HG03558 (cell line): ENCODE measurements around the gene TAS1R3.
A peak's percentile ranks its signal among the peaks of the same experiment; 100 is the strongest.
"Not testable (repeated sequence)": the region's sequence is repeated elsewhere in the genome, so short reads cannot be mapped to it uniquely, and the experiment has no call there.

Experiments used
- ATAC-seq: cut with Tn5 transposase; IDR thresholded peaks from one replicate; pipeline ENCODE4 v1.9.1; 2021; ENCODE audit warnings: moderate number of reproducible peaks; ENCODE audit not compliant: unreplicated experiment; ENCODE audit errors: extremely low read depth

TAS1R3 gene

DNA sequence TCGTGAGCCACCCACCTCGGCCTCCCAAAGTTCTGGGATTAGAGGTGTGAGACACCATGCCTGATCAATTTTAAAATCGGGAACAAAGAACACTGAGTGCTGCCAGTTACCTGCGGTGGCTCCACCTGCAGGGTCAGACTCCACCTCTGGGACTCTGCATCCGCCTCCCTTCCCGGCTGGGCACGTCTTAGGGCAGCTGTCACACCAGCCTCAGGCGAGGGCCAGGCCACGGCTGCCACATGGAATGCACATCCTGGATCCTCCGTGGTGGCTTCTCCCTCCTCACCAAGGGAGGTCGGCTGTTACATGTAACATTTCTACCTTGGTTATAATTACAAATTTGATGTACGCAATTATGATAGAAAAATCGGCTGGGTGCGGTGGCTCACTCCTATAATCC is 33.2 kb downstream of the TAS1R3 start:
- no peak for ATAC-seq

DNA sequence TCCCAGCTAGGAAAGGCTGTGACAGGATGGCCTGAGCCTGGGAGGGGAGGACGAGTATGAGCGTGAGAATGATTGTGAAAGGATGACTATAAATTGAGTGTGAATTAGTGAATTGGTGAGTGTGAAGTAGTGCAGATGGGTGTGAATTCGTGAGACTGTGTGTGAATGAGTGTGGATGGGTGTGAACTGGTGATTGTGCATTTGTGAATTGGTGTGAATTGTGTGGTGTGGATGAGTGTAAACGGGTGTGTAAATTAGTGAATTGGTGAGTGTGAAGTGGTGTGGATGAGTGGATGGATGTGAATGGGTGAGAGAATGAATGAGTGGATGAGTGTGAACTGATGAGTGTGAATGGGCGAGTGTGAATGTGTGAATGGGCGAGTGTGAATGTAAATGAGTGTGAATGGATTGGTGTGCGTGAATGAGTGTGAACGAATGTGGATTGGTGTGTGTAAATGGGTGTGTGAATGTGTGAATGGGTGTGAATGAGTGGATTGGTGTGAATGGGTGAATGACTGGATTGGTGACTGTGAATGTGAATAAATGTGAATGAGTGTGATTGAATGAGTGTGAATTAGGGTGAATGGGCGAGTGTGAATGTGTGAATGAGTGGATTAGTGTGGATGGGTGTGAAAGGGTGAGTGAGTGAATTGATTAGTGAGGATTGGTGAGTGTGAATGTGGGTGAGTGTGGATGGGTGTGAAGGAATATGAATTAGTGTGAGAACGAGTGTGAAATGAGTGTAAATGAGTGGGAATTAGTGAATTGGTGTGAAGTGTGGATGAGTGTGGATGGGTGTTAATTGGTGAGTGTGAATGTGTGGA is 35.0 kb downstream of the TAS1R3 start:
- no peak for ATAC-seq

DNA sequence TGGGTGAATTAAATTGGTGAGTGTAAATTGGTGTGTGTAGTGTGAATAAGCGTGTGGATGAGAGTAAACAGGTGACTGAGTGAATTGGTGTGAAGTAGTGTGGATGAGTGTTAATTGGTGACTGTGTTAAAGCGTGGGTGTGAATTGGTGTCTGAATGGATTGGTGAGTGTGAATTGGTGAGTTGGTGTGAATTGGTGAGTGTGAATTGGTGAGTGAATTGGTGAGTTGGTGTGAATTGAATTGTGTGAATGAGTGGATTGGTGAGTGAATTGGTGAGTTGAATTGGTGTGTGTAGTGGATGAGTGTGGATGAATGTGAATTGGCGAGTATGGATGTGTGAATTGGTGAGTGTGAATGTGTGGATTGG is 35.6 kb downstream of the TAS1R3 start:
- ATAC-seq: no peak

DNA sequence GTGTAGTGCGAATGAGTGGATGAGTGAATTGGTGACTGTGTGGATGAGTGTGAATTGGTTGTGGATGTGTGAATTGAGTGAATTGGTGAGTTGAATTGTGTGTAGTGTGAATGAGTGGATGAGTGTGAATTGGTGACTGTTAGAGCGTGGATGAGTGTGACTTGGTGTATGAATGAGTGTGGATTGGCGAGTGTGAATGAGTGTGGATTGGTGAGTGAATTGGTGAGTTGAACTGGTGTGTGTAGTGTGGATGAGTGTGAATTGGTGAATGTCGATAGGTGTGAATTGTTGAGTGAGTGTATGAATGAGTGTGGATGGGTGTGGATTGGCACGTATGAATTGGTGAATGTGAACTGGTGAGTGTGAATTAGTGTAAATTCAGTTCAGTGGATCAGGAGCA is 36.2 kb downstream of the TAS1R3 start:
- ATAC-seq: no peak

DNA sequence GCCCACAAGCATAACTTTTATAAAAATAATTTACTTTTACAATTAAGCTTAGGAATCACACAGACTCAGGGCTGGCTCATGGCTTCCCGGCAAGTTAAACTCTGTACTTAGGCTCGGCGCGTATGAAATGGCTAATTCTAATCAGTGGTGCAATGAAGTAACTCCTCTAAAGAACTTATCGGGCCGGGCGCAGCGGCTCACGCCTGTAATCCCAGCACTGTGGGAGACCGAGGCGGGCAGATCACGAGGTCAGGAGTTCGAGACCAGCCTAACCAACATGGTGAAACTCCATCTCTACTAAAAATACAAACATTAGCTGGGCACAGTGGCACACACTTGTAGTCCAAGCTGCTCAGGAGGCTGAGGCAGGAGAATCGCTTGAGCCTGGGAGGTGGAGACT is 39.0 kb downstream of the TAS1R3 start:
- not testable (repeated sequence) for ATAC-seq

DNA sequence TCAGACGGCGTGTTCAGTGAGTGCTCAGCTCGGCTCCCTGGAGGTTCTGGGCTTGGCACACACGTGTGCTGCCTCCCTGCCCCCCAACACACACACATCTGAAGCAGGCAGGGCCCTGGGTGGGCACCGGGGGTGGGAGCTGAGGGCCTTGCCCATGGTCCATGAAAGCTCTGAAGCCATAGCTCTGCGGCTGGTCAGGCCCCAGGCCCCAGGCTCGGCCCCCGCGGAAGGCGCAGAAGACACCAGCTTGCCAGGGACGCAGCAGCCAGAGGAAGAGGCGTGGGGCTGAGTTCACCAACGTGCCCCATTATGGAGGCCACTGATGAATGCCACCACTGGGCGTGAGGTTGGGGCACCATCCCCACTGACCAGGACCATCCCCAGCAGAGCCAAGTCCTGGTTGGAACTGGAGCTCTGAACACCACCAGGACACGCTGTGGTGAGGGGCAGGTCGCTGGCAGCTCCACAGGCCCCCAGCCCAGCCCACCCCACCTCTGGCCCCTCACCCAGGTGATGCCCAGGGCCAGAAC is 39.8 kb downstream of the TAS1R3 start:
- no peak for ATAC-seq

DNA sequence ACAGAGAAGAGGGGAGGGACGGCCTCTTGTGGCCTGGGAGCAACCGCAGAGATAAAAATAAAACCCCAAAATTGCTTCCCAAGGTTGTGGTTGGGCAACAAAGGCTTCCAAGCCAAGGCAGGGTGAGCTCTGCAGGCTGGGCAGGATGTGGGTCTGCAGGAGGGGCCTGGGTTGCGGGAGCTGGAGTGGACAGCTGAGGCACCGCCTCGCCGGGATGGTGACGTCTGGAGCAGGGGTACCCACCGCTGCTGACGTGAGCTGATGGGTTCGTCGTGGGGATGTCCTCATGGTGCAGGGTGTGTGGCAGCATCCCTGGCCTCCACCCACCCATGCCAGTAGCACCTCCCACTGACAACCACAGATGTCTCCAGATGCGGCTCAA is 40.3 kb downstream of the TAS1R3 start:
- ATAC-seq: no peak

DNA sequence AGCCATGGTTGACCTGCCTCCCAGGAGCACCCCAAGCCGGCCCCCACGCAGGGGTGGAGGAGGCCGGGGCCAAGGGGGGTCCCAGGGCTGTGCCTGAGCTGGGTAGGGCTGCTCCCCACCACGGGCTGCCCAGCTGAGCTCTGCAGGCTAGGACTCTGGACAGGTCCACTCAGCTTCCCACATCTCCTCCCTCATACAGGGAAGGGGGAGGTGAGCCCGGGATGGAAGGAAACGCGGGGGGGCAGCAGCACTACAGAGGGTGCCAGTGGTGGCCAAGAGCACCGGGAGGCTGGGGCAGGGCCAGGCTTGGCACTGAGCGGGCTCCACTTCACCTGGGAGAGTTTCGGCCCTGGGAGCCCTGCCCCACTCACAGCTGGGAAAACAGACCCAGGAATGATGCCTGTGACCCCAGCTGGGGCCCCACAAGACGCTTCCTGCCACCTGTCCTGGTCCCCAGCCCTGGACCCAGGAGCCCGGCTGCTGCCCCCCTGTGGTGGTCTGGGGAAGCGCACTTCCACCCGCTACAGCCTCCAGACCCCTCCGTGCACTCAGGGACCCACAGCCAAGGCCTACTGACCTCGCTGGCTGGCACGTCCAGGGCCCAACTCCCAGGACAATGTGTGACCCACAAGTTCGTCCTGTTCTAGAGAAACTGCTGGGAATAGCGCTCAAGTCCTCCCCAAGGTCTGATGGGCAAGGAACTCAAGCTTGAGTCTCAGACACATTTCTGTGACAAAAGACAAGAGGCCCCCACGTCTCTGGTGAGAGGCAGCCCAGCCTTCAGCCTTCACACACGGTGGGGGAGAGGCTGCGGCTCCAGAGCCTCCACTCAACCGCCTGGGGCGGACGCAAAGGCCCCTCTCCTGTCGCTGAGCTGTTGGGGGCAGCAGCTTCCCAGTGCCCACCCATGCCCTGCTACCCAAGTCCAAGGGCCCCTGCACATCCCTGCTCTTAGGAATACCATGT is 40.9 kb downstream of the TAS1R3 start:
- ATAC-seq: no peak

DNA sequence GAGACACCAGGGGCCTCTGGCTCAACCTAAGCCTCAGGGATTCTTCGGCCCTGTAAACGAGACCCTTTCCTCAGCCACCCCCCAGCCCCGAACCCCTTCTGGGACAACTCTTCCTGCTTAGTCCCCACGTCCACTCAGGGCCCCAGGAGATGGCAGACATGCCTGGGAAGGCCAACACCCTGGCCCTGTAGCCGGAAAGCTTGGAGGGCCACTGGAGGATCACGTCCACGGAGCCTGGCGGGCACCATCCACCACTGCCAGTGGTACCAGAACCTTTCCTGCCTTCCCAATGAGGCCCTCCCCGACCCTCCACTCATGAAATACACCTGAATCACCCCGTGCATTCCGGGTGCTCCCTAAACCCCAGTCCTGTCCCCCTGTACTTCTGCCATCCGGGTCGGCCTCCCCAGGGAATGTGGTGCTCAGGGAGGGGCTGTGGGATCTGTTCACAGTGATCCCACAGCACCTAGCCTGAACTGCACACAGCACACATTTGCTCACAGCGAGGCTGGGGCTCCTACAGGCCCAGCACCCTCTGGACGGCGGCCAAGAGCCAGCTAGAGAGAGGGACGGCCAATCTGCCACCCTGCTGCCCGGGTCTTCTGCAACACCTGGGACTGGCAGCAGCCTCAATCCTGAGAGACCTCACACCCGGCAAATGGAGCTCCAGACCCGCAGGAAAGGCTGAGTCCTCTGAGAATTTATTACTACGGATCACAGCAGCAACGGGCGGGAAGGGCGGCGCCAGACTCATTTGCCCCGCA is 42.2 kb downstream of the TAS1R3 start:
- ATAC-seq: no peak

DNA sequence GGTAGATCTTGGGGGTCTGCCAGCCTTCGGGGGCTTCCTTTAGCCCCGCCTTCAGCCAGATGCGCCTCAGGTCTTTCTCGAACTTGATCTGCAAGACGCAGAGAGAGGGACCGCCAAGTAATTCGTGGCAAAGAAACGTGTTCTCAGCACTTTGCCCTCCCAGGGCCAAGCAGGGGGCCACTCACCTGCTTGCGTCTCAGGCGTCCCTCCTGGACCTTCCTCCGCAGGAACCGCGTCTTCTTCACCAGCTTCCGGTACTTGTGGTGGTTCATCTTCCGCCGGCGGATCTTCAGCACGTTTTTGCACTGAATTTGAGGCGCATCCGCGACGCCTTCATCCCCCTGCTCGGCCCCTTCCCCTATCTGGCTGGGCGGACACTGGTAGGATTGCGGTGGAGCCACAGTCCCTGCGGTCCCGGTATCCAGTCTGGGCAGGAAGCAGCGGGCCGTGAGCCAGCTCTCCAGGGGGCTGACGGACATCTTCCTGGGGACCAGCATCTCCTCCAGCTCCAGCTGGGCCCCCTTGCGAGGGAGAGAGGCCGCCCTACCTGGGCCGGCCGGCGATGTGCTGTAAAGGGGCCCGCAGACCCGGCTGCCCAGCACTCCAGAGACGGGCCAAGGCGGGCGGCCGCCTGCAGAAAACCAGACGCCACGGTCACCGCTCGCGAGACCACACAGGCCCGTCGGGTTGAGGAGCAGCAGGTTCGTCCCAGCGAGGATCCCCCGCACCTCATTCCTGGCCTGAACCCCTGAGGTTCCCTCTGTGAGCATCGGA is 42.9 kb downstream of the TAS1R3 start:
- ATAC-seq: no peak

DNA sequence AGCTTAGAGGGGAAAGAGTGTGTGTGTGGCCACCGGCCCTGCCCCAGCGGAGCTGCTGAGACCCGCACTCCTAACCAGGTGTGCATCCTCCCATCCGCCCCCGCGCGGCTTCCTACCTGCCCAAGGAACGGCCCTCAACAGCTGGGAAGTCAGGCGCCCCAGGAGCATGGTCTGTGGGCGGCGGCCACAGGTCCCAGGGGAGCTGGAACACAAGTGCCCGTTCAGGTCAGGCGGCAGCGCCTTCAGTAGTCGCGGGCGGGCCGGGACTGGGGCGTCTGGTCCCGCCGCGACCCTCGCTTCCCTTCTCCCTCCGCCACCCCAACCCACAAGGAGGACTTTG is 43.5 kb downstream of the TAS1R3 start:
- ATAC-seq: no peak

DNA sequence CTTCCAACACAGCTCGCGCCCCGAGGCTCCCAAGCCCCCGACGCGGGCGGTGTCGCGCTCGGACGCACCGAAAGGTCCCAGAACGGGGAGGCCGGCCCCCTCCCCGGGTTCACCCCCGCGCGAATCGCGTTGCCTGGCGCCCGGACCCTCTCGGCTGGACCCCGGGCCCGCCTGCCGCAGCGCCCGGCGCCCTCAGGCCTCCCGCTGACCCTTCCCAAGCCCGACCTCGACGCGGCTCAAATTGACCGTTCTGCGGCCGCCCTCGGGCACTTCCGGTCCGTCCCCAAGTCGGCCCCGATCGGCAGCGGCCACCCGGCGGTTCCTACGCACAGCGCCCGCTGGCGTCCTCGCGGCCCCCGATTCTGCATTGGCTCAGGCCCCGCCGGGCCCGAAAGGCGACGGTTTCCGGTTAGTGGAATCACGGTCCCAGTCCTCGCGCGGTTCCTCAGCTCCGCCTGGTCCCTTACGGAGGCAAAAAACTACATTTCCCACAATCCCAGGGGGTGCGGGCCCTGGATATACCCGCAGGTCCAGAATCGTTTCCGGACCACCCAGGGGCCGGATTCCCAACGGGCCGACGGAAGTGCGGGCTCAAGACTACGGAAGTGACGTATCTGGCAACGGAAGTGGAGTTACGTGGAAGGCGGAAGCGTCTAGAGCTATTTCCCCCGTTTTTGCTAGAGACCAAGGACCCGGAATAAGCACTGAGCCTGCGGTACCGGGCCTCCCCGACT is 44.0 kb downstream of the TAS1R3 start, which contains the start of gene AURKAIP1:
AURKAIP1 (minus strand) TSS at position 279 of the 734 bp plus-strand sequence. CDS start 451 bp downstream, outside the sequence.
- peak; percentile 82 for ATAC-seq

DNA sequence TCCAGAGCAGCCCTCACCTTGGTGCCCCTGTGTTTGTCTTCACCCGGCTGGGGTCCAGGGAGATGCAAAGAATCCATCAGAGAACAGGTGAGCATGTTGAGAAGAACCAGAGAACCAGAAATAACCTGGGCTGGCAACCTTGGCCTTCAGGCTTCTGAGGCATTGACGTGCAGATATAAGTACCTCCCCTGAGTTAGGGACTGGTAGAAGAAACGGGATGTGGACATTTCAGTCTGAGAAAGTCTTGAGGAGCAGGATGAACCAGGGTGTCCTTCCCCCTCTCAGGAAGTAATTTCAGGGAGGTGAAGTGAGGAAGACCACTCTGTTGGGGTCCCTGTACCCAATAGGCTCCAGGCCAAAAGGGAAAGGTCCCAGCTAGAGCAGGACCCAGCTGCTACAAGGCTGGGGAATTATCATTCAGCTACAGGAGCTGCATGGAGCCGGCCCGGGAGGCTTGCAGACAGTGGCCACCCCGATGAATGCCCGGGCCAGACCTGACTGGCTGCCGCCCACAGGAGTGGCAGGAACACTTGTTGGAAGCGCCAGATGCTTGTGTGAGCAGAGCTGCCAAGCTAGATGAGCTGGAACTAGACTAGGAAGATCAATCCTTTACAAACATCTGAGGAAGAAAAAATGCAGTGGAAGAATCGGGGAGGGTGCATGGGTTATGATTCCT is 45.6 kb downstream of the TAS1R3 start:
- ATAC-seq: no peak

DNA sequence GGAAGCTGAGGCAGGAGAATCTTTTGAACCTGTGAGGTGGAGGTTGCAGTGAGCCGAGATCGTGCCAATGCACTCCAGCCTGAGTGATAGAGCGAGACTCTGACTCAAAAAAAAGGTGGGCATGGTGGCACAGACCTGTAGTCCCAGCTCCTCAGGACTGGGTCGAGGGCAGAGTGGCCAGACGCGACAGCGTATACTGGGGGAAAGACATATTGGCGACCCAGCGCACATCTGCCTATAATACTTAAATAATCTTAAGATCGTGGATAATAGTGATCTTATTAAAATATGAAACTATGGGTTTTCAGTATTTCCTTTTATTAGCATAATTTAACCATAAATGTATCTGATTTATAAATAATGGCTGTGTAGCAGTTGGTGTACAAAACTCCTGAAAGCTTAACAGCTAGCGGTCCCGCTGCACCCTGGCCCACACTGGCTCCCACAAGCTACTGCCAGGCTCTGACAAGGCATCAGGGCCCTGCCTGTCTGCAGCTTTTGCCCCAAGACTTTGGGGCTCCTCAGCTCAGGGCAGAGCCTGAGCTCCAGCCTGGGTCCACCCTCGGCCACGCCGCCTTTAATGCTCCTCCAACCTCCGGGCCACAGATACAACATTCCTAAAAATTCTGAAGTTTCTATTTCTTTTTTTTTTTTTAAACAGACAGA is 46.6 kb downstream of the TAS1R3 start:
- ATAC-seq: no peak

DNA sequence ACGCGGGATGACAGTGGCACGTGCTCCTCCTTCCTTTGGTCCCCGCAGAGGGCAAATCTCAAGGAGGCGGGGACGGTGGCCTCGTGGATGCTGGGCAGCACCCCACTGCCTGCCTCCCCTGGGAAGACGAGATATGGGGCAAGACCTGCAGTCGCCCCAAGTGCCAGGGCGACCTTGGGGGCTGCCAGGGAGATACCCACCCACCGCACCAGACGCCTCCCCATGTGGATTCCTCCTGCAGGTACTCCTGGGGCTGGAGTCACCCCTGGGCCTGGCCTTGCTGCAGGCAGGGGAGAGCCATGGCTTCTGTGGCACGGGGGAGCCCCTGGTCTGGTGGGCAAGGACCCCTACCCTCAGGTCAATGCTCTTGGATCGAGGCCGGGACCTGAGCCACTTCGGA is 49.8 kb downstream of the TAS1R3 start:
- ATAC-seq: no peak

DNA sequence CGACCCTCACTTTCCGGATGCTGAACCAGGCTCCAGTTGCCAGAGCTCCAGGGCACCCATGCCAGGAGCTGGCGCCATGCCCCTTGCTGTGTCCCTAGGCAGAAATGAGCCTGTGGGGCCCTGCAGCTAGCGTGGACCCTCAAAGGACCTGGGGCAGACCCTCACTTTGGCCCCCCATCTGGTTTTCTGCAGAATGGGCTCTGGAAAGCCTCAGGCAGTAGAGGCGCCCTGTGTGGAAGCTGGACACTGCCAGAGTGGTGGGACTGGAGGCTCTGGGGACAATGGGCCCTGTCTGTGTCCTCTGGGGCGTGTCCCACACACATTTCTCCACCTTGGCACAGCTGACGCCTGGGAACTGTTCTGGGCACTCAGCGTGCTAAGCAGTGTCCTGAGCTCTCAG is 50.2 kb downstream of the TAS1R3 start:
- no peak for ATAC-seq
